HEK293 (cell line): Measurements from ENCODE around the gene CSGALNACT2.

ENCODE experiments used
- CTCF ChIA-PET: fragments of 350-600 bp; formaldehyde crosslinking; extraction: SDS; loops from one replicate; lab custom pipeline; 2021; ENCODE audit warnings: antibody characterized with exemption; lab: Yijun Ruan, JAX
- POLR2A ChIA-PET: fragments of 300-600 bp; formaldehyde crosslinking; extraction: SDS; loops from one replicate; lab custom pipeline; 2020; ENCODE audit warnings: antibody characterized with exemption, inconsistent platforms; lab: Yijun Ruan, JAX
- H3K27ac ChIP-seq: fragments of 200-500 bp; sonication (Bioruptor generic); 2 replicates; pipeline ENCODE4 v1.5.1; 2014; ENCODE audit warnings: low read depth, low read length, control low read depth, inconsistent platforms; ENCODE audit errors: extremely low read depth
- H3K36me3 ChIP-seq, 2 experiments: fragments of 200-500 bp in 1 of 2; sonication (Bioruptor generic) in 1 of 2; 1 replicate in 1 of 2; 2 replicates in 1 of 2; pipeline ENCODE4 v1.5.1; 2014 to 2017; ENCODE audit warnings: inconsistent platforms in 2 of 2, low read length in 2 of 2; ENCODE audit not compliant: control insufficient read depth in 2 of 2, insufficient read depth in 1 of 2
- H3K4me1 ChIP-seq: fragments of 200-500 bp; sonication (Bioruptor generic); 2 replicates; pipeline ENCODE4 v1.5.1; 2014; ENCODE audit warnings: mild to moderate bottlenecking, low read length, inconsistent platforms; ENCODE audit not compliant: control insufficient read depth, insufficient read depth
- H3K4me3 ChIP-seq: 2 replicates; pipeline ENCODE4 v1.5.1; 2011; ENCODE audit warnings: low read depth, mild to moderate bottlenecking, control low read depth, low read length, moderate library complexity
- H3K9me3 ChIP-seq: fragments of 200-500 bp; sonication (Bioruptor generic); 2 replicates; pipeline ENCODE4 v1.5.1; 2014; ENCODE audit warnings: low read depth, low read length, inconsistent platforms; ENCODE audit not compliant: control insufficient read depth, insufficient read depth
- REST ChIP-seq: fragments of 450-650 bp; formaldehyde crosslinking; IDR thresholded peaks from 2 replicates; pipeline ENCODE4 v1.5.1; 2016; ENCODE audit warnings: missing biosample characterization, missing genetic modification characterization
- ZBTB10 ChIP-seq: fragments of 450-650 bp; formaldehyde crosslinking; IDR thresholded peaks from 2 replicates; pipeline ENCODE4 v1.5.1; 2016; ENCODE audit warnings: missing biosample characterization, missing genetic modification characterization
- ZBTB49 ChIP-seq: fragments of 450-650 bp; formaldehyde crosslinking; IDR thresholded peaks from 2 replicates; pipeline ENCODE4 v1.5.1; 2016; ENCODE audit warnings: missing biosample characterization, missing genetic modification characterization, low read depth
- ZNF114 ChIP-seq: fragments of 450-650 bp; formaldehyde crosslinking; IDR thresholded peaks from 2 replicates; pipeline ENCODE4 v1.5.0; 2017; ENCODE audit warnings: missing biosample characterization, missing genetic modification characterization
- ZNF24 ChIP-seq: fragments of 450-650 bp; formaldehyde crosslinking; IDR thresholded peaks from 2 replicates; pipeline ENCODE4 v1.5.1; 2016; ENCODE audit warnings: missing biosample characterization, missing genetic modification characterization
- ZNF544 ChIP-seq: fragments of 450-650 bp; formaldehyde crosslinking; IDR thresholded peaks from 2 replicates; pipeline ENCODE4 v1.5.0; 2017; ENCODE audit warnings: missing biosample characterization, missing genetic modification characterization
- ZNF670 ChIP-seq: fragments of 450-650 bp; formaldehyde crosslinking; IDR thresholded peaks from 2 replicates; pipeline ENCODE4 v1.5.1; 2016; ENCODE audit warnings: missing biosample characterization, missing genetic modification characterization, low read depth
- ZNF701 ChIP-seq: fragments of 450-650 bp; formaldehyde crosslinking; IDR thresholded peaks from 2 replicates; pipeline ENCODE4 v1.5.1; 2016; ENCODE audit warnings: missing biosample characterization, missing genetic modification characterization
- ZSCAN18 ChIP-seq: fragments of 450-650 bp; formaldehyde crosslinking; IDR thresholded peaks from 2 replicates; pipeline ENCODE4 v1.5.1; 2016; ENCODE audit warnings: missing biosample characterization, missing genetic modification characterization
- TF ChIP-seq, protein P1 (sequence below): fragments of 450-650 bp; formaldehyde crosslinking; IDR thresholded peaks from 2 replicates; pipeline ENCODE4 v1.5.1; 2016; ENCODE audit warnings: missing biosample characterization, missing genetic modification characterization, borderline replicate concordance
- TF ChIP-seq, protein P2 (sequence below): fragments of 450-650 bp; formaldehyde crosslinking; IDR thresholded peaks from 2 replicates; pipeline ENCODE4 v1.5.1; 2017; ENCODE audit warnings: missing biosample characterization, missing genetic modification characterization

The CSGALNACT2 gene

GRCh38 chr10:43090664-43091063 is 47.6 kb upstream of the CSGALNACT2 start:
- CTCF ChIA-PET = no interaction called here
- no peaks in the 10 kb centered on the region for H3K4me1 ChIP-seq
- no peaks in the 10 kb centered on the region for H3K36me3 ChIP-seq
- POLR2A ChIA-PET = no interaction called here
- H3K4me3 ChIP-seq = no peak overlapping the region
- TF ChIP-seq ZNF670 (tag by site-specific recombination) = no peak
- no peak for TF ChIP-seq ZSCAN18
- TF ChIP-seq, protein P1, sequence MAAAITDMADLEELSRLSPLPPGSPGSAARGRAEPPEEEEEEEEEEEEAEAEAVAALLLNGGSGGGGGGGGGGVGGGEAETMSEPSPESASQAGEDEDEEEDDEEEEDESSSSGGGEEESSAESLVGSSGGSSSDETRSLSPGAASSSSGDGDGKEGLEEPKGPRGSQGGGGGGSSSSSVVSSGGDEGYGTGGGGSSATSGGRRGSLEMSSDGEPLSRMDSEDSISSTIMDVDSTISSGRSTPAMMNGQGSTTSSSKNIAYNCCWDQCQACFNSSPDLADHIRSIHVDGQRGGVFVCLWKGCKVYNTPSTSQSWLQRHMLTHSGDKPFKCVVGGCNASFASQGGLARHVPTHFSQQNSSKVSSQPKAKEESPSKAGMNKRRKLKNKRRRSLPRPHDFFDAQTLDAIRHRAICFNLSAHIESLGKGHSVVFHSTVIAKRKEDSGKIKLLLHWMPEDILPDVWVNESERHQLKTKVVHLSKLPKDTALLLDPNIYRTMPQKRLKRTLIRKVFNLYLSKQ (tag by site-specific recombination) = no peak
- TF ChIP-seq ZBTB10 (tag by site-specific recombination) = no peak
- no peak for TF ChIP-seq ZNF24
- TF ChIP-seq ZNF544 (tag by site-specific recombination) = no peak
- TF ChIP-seq ZBTB49 = no peak
- TF ChIP-seq ZNF701 (tag by site-specific recombination) = no peak
- no peaks in the 10 kb centered on the region for H3K9me3 ChIP-seq
- no peak overlapping the region for H3K27ac ChIP-seq

- no peak overlapping the region for H3K4me3 ChIP-seq
- TF ChIP-seq ZNF114 (tag by site-specific recombination) = no peak
- TF ChIP-seq, protein P2, sequence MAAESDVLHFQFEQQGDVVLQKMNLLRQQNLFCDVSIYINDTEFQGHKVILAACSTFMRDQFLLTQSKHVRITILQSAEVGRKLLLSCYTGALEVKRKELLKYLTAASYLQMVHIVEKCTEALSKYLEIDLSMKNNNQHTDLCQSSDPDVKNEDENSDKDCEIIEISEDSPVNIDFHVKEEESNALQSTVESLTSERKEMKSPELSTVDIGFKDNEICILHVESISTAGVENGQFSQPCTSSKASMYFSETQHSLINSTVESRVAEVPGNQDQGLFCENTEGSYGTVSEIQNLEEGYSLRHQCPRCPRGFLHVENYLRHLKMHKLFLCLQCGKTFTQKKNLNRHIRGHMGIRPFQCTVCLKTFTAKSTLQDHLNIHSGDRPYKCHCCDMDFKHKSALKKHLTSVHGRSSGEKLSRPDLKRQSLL = 0 out of 2 replicates have a peak, but pooled peaks have one; percentile 10
- CTCF ChIA-PET = no interaction called here
- no peak overlapping the region for H3K27ac ChIP-seq
- H3K36me3 ChIP-seq = no peaks in the 10 kb centered on the region
- H3K4me1 ChIP-seq = no peaks in the 10 kb centered on the region
- POLR2A ChIA-PET = interaction anchor here (0.7 kb wide), 1 partner anchor 28 kb away, joined by 5 read pairs; no protein-coding TSS in a partner anchor
- no peaks in the 10 kb centered on the region for H3K9me3 ChIP-seq
Observed at GRCh38 chr10:43091846-43092245, 46.4 kb upstream of the CSGALNACT2 start.

DNA sequence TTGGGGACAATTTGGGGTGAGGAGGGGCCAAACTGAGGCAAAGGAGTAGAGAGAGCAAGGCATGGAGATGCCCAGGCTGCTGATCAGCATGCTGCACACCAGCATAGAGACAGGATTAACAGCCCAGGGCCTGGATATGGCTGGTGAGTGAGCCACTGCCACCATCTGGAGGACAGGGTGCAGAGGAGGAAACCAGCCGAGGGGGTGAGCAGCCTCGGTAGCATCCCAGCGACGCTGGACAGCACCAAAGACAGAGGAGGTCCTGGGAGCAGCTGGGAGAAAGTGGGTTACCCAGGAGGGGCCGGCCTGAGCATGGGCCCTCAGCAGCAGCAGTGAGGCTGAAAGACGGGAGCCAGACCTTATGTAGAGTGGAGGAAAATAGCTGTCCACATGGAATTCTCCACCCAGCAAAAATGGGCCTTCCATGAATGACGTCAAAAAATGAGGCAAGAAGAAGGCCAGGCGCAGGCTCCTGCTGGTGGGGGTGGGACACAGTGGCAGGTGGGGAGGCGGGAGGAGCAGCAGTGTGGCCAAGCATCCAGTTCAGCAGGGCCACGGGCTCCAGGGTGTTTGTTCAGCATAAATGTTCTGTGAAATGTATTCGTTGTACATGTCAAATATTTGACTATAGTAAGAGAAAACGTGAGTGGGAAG is 44.7 kb upstream of the CSGALNACT2 start:
- ChIA-PET POLR2A (no interaction called here), CTCF (interaction anchor here (0.9 to 1.1 kb wide), 2 partner anchors 14 to 100 kb away, joined by 4 read pairs; no protein-coding TSS in a partner anchor)
- no peaks in the 10 kb centered on the region for H3K4me1 ChIP-seq
- H3K36me3 ChIP-seq = no peaks in the 10 kb centered on the region
- no peak overlapping the region for H3K4me3 ChIP-seq
- H3K9me3 ChIP-seq = no peaks in the 10 kb centered on the region
- peak; percentile 90 for TF ChIP-seq REST (tag by site-specific recombination)
- TF ChIP-seq ZNF701 (tag by site-specific recombination) = no peak
- H3K27ac ChIP-seq = no peak overlapping the region
